Measurements from ENCODE around the gene TMEM119.

DNA sequence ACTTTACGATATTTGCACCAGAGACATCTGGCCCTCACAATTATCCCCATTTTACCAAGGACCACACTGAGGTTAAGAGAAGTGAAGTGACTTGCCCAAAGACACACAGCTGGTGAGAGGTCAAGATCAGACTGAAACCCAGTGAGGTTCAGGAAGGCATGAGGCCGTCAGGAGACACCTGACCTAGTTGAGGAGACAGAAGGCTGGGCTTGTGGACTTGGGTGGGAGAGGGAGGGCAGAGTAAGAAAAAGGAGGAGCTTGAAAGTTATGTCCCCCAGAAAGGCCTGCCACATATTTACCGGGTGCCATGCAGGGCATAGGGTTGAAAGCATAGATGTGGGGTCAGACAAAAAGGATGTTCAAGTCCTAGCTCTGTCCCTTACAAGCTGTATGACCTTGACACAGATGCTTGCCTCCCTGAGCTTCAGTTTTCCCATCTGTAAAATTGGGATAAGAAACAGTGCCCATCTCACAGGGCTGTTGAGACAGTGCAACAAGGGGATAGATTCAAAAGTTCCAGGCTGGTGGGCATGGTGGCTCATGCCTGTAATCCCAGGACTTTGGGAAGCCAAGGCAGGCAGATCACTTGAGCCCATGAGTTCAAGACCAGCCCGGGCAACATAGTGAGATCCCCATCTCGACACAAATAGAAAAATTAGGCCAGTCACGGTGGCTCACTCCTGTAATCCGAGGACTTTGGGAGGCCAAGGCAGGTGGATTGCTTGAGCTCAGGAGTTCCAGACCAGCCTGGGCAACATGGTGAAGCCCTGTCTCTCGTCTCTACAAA is 29.4 kb upstream of the TMEM119 start:
- TF ChIP-seq POLR2AphosphoS5 (IDR thresholded peaks at IDR 0.05; ENCODE audit: low read depth): no peak
- TF ChIP-seq, protein P1, sequence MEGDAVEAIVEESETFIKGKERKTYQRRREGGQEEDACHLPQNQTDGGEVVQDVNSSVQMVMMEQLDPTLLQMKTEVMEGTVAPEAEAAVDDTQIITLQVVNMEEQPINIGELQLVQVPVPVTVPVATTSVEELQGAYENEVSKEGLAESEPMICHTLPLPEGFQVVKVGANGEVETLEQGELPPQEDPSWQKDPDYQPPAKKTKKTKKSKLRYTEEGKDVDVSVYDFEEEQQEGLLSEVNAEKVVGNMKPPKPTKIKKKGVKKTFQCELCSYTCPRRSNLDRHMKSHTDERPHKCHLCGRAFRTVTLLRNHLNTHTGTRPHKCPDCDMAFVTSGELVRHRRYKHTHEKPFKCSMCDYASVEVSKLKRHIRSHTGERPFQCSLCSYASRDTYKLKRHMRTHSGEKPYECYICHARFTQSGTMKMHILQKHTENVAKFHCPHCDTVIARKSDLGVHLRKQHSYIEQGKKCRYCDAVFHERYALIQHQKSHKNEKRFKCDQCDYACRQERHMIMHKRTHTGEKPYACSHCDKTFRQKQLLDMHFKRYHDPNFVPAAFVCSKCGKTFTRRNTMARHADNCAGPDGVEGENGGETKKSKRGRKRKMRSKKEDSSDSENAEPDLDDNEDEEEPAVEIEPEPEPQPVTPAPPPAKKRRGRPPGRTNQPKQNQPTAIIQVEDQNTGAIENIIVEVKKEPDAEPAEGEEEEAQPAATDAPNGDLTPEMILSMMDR (IDR thresholded peaks at IDR 0.05; ENCODE audit: insufficient read depth, low read length): no peak
- TF ChIP-seq, protein P2, sequence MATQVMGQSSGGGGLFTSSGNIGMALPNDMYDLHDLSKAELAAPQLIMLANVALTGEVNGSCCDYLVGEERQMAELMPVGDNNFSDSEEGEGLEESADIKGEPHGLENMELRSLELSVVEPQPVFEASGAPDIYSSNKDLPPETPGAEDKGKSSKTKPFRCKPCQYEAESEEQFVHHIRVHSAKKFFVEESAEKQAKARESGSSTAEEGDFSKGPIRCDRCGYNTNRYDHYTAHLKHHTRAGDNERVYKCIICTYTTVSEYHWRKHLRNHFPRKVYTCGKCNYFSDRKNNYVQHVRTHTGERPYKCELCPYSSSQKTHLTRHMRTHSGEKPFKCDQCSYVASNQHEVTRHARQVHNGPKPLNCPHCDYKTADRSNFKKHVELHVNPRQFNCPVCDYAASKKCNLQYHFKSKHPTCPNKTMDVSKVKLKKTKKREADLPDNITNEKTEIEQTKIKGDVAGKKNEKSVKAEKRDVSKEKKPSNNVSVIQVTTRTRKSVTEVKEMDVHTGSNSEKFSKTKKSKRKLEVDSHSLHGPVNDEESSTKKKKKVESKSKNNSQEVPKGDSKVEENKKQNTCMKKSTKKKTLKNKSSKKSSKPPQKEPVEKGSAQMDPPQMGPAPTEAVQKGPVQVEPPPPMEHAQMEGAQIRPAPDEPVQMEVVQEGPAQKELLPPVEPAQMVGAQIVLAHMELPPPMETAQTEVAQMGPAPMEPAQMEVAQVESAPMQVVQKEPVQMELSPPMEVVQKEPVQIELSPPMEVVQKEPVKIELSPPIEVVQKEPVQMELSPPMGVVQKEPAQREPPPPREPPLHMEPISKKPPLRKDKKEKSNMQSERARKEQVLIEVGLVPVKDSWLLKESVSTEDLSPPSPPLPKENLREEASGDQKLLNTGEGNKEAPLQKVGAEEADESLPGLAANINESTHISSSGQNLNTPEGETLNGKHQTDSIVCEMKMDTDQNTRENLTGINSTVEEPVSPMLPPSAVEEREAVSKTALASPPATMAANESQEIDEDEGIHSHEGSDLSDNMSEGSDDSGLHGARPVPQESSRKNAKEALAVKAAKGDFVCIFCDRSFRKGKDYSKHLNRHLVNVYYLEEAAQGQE (IDR thresholded peaks at IDR 0.05; ENCODE audit: insufficient replicate concordance, low read depth): no peak
